Fibroblast of the aortic adventitia (primary cell): ENCODE results near the gene OPN4. TPM values are rescaled to one million over a fixed set of nuclear protein-coding genes. Genes with fewer than 3 reads are reported as not detected.

Experiments used
- DNase-seq: peaks from one replicate; pipeline ENCODE4 v3.0.0-alpha.2; 2010; ENCODE audit warnings: low read depth
- H3K4me3 ChIP-seq: 2 replicates; pipeline ENCODE4 v1.5.1; 2011; ENCODE audit warnings: low read depth, mild to moderate bottlenecking, control low read depth, low read length, moderate library complexity
- CTCF ChIP-seq: IDR thresholded peaks from 2 replicates; pipeline ENCODE4 v1.5.1; 2011; ENCODE audit warnings: mild to moderate bottlenecking, low read length, control low read depth, inconsistent platforms; ENCODE audit not compliant: insufficient read depth
- total RNA-seq: library from RNA; depleted of rRNA; stranded (reverse); fragments of >200 nt; gene quantifications from 2 replicates; pipeline ENCODE4 v1.2.3, GENCODE V29; 2012; ENCODE audit warnings: low replicate concordance

The OPN4 gene
- total RNA-seq, 1 donor: not detected

GRCh38 chr10:86709396-86710185 lies 55.2 kb downstream of the OPN4 start:
- no peak for TF ChIP-seq CTCF
- no peak for DNase-seq
- H3K4me3 ChIP-seq: no peak overlapping the region

GRCh38 chr10:86710987-86711512 lies 56.7 kb downstream of the OPN4 start:
- TF ChIP-seq CTCF: peak; percentile 69
- DNase-seq: peak; percentile 87
- H3K4me3 ChIP-seq: peak overlapping the region; percentile 68

GRCh38 chr10:86711513-86712316 lies 57.4 kb downstream of the OPN4 start:
- peak; percentile 34 for DNase-seq
- TF ChIP-seq CTCF: no peak
- H3K4me3 ChIP-seq: peak overlapping the region; percentile 68

GRCh38 chr10:86712317-86712707 lies 58.0 kb downstream of the OPN4 start:
- H3K4me3 ChIP-seq: peak overlapping the region; percentile 68
- no peak for TF ChIP-seq CTCF
- peak; percentile 28 for DNase-seq

- DNase-seq: no peak
- no peak for TF ChIP-seq CTCF
- no peak overlapping the region for H3K4me3 ChIP-seq
These were observed 60.9 kb downstream of the OPN4 start for GRCh38 chr10:86715156-86715795.

GRCh38 chr10:86715836-86716235 lies 61.5 kb downstream of the OPN4 start:
- no peak for TF ChIP-seq CTCF
- DNase-seq: no peak

More at GRCh38 chr10:86715836-86716235, 61.5 kb downstream of the OPN4 start:
- H3K4me3 ChIP-seq: no peak overlapping the region
